ENCODE results near the gene EID2. TPM values are rescaled to one million over a fixed set of nuclear protein-coding genes. Genes with fewer than 3 reads are reported as not detected.

The EID2 gene
- total and polyA plus RNA-seq, 10 of the 15 experiments (the other 5 are each of a cell fraction or from before 2014, with no cell fraction given), result 1.6 to 11.4 (median 7.0) TPM

GRCh38 chr19:39588066-39588465, 48.1 kb upstream of the EID2 start (continued):
- TF ChIP-seq REST (IDR thresholded peaks at IDR 0.05; ENCODE audit: low read depth, low read length), result no peak
- no peak for TF ChIP-seq FOXM1 (IDR thresholded peaks at IDR 0.05; ENCODE audit: low read depth, low read length)

- no peak for FAIRE-seq
- Histone ChIP-seq H3K9ac (ENCODE audit: control insufficient read depth, insufficient read depth, low read length) (no peak overlapping the region), H3K27me3 (replicated peaks in 1 of 2; ENCODE audit: control insufficient read depth in 2 of 2, insufficient read depth in 2 of 2, low read length in 1 of 2) (no peaks in the 10 kb centered on the region; a peak in 1 of 4 replicates), H3K27ac (ENCODE audit: control insufficient read depth, insufficient read depth) (no peak overlapping the region), H3K4me1 (ENCODE audit: control insufficient read depth, insufficient read depth, low read length) (peaks cover 13% of the 10 kb centered on the region), H3K36me3 (ENCODE audit: control insufficient read depth in 2 of 2, insufficient read depth in 2 of 2, low read length in 1 of 2) (no peaks in the 10 kb centered on the region), H3K9me3 (replicated peaks; ENCODE audit: control insufficient read depth, insufficient read depth, low read length) (no peaks in the 10 kb centered on the region), H4K20me1 (ENCODE audit: control insufficient read depth, insufficient read depth) (no peaks in the 10 kb centered on the region), H2AFZ (ENCODE audit: control insufficient read depth, low read depth, low read length) (no peak overlapping the region), H3K4me2 (ENCODE audit: control insufficient read depth, insufficient read depth) (no peak overlapping the region), H3K4me3 (no peak overlapping the region), H3K79me2 (ENCODE audit: control insufficient read depth, insufficient read depth, low read length) (no peaks in the 10 kb centered on the region)
- CTCF ChIA-PET, result no interaction called here
- no TSS peak for BruUV-seq (replicated peaks)
- intact Hi-C loops (cut with micrococcal nuclease; ENCODE audit: unreplicated experiment), result no loop called here
- no peak for DNase-seq (ENCODE audit: low read depth, low spot score)
- ATAC-seq, result no peak
- POLR2A ChIA-PET, result no interaction called here
- SMC1A ChIA-PET (ENCODE audit: uncharacterized antibody, unreplicated experiment), result no interaction called here
- WGBS (ENCODE audit: insufficient coverage, insufficient replicate concordance, low lambda C conversion rate, missing lambda C conversion rate), result 3% methylated on average over 4 of the region's 4 CpGs
- RAD21 ChIA-PET (ENCODE audit: unreplicated experiment), result no interaction called here
- in situ Hi-C loops (cut with MboI), result no loop called here
- TF ChIP-seq MAX (IDR thresholded peaks at IDR 0.05; ENCODE audit: low read depth, low read length) (no peak), RAD21 (IDR thresholded peaks at IDR 0.05; ENCODE audit: insufficient read depth, low read depth, low read length) (no peak), CREB1 (IDR thresholded peaks at IDR 0.05; ENCODE audit: low read depth) (no peak), HDAC6 (IDR thresholded peaks at IDR 0.05; ENCODE audit: unreplicated experiment) (no peak), JUNB (IDR thresholded peaks at IDR 0.05) (no peak), BACH1 (IDR thresholded peaks at IDR 0.05; ENCODE audit: borderline replicate concordance) (no peak), MTA2 (IDR thresholded peaks at IDR 0.05; ENCODE audit: low read depth) (no peak), FOXK2 (IDR thresholded peaks at IDR 0.05) (no peak), ZNF622 (IDR thresholded peaks at IDR 0.05) (no peak)
- TF ChIP-seq, protein P1, sequence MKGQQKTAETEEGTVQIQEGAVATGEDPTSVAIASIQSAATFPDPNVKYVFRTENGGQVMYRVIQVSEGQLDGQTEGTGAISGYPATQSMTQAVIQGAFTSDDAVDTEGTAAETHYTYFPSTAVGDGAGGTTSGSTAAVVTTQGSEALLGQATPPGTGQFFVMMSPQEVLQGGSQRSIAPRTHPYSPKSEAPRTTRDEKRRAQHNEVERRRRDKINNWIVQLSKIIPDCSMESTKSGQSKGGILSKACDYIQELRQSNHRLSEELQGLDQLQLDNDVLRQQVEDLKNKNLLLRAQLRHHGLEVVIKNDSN (IDR thresholded peaks at IDR 0.05; ENCODE audit: borderline replicate concordance, extremely low read length, insufficient read depth, low read depth, low read length), result no peak
- TF ChIP-seq, protein P2, sequence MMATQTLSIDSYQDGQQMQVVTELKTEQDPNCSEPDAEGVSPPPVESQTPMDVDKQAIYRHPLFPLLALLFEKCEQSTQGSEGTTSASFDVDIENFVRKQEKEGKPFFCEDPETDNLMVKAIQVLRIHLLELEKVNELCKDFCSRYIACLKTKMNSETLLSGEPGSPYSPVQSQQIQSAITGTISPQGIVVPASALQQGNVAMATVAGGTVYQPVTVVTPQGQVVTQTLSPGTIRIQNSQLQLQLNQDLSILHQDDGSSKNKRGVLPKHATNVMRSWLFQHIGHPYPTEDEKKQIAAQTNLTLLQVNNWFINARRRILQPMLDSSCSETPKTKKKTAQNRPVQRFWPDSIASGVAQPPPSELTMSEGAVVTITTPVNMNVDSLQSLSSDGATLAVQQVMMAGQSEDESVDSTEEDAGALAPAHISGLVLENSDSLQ (IDR thresholded peaks at IDR 0.05), result no peak
These were observed 47.5 kb upstream of the EID2 start for GRCh38 chr19:39587496-39587895.

Data from GM12878 (cell line).